Anterior cingulate cortex (tissue), 58 donors: ENCODE data around the gene MBD3.

Experiments used
- DNase-seq, 58 donors: peaks; one replicate each; lab custom pipeline; 2025; lab: John Stamatoyannopoulos, UW

MBD3 gene

DNA sequence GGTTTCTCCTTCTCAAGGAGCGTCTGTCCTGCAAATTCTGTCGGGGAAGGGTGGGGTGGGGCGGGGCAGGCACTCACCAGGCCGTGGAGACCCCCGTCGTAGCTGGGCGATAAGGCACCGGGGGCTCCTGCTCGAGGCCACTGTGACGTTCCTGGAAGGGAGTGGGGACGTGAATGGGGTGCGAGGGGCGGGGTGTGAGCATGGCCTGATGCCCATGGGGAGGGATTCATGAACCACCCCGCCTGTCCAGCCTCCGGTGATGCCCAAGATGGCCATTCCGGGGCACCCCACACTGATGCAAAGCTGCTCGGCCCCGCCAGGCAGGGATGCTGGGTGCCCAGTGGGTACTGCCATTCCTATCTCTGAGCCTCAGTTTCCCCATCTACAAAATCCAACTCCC, 27.0 kb upstream of the MBD3 start:
- no peak for DNase-seq

DNA sequence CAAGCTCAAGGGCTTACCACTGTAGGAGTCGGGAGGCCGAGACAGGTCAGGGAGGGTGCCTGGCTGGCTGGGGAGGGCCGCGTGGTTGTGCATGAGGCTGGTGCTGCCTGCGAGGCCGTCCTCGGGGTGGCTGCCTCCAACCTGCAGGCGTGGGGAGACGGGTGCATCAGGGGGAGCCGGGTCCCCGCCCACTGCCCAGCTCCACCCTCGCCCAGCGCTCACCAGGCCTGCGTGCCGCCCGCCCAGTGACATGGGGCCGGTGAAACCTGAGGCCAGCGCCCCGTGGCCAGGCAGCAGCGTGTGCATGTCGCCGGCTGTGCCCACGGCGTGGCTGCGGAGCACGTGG, 26.4 kb upstream of the MBD3 start:
- no peak for DNase-seq

DNA sequence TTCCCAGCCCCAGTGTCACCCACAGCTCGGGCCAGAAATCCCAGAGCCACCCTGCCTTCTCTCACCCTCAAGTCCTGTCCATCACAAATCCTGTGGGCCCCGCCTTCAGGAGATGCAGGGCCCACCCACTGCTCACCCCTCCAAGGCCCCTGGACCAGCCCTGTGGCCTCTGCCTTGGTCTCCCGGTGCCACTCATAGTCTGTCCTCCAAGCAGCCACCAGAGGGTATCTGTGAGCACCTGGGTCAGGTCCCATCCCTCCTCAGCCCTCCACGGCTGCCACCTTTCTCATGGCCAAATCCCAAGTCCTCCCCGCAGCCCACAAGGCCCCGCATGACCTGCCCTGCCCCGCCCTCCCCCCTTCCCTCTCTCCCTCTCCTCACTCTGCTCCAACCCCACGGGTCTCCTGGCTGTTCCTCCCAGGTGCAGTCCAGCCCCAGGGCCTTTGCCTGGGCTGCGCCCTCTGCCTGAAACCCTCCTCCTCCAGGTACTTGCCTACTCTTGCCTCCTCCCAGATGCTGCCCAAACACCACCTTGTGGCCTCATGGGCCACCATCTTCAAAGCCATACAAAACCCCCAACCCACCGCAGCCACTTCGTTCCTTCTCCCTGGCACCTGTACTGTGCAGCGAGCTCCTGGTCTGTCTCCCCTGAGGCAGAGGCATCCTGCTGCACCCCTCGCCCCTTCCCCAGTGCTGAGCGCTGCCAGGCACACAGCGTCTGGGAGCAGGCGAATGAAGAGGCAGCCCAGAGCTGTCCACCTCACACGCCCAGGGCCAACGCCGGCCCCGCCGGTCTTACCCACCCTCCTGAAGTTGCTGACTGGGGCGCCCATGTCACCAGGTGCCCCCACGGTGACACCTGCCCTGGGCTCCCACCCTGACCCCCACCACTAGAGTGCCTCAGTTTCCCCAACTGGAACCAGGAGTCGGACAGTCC, 25.8 kb upstream of the MBD3 start:
- DNase-seq = peak in 5 of 58 donors; percentile 1 to 16 (median 6)

DNA sequence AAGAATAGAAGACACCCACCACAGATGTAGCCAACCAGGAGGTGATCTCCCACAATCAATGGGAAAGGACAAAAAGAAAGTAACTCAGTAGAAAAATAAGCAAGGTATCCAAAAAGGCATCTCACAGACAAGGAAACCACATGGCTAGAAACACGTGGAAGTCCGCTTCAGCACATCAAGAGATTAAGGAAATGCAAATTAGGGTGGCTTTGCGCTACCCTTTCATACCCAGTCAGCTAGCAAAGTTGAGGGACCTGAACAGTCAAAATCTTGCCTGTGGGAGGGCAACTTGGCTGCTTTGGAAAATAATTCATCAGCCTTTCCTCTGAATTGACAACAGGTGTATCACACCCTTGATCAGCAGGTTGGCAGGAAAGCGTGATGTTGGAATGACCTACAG, 24.2 kb upstream of the MBD3 start:
- no peak for DNase-seq

DNA sequence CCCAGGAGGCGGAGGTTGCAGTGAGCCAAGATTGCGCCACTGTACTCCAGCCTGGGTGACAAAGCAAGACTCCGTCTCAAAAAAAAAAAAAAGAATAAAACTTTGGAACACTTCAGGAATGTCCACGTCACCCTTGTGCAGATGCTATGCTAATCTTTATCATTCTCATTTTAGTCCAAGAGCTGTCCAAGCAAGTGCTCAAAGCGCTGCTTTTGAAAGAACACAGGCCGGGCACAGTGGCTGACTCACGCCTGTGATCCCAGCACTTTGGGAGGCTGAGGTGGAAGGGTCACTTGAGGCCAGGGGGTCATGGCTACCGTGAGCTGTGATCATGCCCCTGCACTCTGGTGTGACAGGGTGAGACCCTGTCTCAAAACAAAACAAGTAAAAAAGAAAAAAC, 23.7 kb upstream of the MBD3 start:
- no peak for DNase-seq

DNA sequence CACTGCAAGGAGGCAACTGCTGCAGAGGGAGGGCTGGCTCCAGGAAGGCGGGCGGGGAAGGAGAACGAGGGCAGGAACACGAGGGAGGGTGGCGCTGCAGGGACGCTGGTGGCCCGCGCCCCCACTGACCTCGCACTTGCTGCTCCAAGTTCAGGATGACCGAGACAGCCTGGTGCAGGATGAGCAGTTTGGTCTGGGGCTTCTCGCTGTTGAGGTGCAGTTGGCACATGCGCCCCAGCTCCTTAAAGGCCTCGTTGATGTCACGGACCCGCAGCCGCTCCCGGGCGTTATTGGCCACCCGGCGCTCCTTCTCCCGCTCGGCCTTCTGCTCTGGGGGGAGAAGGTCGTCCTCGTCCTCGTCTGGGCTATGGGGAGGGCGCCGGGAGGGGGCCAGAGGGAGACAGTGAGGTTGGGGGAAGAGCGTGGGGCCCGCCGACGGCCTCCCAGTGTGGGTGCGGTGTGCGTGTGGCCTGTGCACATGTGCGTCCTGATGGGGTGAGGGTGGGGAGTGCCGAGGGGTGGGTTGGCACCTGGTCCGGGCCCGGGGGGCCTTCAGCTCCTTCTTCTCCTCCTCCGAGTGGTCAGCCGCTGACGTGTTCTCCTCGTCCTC, 22.6 kb upstream of the MBD3 start:
- DNase-seq = no peak

DNA sequence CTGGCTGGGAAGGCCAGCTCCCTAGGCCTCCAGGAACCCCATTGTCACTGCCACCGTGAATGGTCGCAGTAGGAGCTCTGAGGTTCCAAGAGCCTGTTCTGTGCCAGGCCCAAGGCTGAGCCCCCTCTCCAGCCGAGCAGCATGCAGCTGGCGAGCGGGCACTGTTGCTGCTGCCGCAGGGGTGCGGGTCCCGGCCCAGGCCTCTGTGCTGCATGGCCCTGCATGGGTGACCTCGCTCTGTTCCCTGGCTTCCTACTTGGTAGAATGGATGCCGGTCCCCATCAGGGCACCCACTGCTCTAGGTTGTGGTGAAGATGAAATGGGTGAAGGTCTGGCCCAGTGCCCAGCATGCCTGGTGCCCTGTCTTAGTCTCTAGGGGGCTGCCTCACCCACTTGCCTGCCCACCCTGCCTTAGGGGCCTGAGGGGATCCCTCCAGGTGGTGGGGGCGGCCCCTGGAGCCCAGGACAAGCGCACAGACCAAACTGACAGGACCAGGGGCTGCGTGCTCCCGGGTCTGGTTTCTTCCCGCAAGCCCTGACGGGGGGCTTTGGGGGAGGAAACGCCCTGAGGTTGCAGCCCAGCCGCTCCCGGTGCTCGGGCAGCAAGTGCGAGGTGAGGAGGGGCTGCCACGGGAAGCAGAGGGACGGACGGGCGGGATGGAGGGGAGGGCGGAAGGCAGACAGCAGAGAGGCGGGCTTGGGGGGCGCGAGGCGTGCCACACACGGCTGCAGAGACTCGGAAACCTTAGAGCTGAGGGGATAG, 21.3 kb upstream of the MBD3 start:
- no peak for DNase-seq

DNA sequence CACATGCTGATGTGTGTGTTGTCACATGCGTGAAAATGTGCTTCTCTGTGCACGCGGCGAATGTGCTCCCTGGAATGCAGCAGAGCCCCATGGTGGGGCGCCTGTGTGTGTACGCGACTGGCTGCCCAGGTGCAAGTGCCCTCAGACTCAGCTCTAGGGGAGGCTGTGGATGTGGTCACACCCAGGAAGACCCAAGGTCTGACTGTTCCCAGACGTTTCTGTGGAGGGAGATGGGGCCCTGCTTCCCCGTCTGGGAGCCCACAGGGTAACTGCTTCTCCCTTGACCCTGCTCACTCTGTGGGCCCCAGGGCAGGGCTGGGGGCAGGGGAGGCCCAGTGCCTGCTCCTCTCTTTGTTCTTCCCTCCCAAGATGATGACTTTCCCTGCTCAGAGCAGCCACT, 20.5 kb upstream of the MBD3 start:
- no peak for DNase-seq

DNA sequence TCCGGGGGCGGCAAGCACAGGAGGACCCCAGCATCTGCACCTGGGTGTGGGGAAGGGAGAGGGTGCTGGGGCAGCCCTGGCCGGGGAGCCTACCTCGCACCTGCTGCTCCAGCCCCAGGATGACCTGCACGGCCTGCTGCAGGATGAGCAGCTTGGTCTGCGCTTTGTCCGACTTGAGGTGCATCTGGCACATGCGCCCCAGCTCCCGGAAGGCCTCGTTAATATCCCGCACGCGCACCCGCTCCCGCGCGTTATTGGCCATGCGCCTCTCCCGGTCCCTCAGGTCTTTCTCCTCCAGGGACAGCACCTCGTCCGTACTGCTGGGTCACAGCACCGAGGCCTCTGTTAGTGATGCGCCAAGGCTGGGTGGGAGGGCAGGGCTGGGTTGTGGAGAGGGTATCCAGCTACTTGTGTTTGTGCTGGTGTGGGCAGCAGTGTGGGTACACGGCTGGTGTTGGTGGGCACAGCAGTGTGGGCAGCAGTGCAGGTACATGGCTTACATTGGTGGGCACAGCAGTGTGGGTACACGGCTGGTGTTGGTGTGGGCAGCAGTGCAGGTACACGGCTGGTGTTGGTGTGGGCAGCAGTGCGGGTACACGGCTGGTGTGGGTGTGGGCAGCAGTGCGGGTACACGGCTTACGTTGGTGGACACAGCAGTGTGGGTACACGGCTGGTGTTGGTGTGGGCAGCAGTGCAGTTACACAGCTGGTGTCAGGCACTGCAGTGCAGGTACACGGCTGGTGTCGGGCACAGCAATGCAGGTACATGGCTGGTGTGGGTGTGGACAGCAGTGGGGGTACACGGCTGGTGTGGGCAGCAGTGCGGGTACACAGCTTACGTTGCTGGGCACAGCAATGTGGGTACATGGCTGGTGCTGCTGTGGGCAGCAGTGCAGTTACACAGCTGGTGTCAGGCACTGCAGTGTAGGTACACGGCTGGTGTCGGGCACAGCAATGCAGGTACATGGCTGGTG, 19.7 kb upstream of the MBD3 start:
- DNase-seq = no peak

DNA sequence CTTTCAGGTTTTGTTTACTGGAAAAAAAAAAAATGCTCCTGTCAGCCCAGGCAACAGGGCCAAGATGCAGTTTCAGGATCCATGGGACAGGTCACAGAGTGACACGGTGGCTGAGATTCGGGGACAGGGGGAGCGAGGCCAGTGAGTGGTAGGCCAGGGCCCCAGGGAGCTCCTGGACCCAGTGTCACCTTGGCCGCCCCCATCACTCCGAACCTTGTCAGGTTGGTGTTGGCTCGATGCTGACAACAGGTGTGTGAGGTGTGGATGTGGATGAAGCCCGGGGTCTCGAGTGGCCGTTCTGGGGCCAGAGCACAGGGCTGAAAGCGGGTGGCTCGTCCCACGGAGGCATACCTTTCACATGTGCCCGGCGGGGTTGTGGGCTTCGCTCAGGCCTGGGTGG, 18.7 kb upstream of the MBD3 start:
- DNase-seq = no peak

DNA sequence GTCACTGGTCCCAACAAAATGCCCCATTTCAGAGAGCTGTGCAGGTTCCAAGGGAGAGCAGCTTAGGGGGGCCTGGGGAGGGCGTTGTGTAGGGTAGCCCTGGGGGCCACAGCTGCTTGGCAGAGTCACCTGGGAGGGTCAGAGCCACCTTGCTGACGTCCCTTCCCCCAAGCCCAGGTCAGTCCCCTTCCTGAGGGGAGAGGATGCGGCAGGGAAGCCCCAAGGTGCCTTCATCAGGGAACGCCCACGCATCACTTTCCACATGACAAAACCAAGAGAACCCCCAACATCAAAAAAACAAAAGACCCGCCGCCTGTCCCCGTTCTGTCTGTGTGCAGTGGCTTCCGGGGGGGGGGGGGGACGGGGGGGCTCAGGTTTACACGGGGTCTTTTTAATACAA, 17.9 kb upstream of the MBD3 start:
- DNase-seq = no peak

DNA sequence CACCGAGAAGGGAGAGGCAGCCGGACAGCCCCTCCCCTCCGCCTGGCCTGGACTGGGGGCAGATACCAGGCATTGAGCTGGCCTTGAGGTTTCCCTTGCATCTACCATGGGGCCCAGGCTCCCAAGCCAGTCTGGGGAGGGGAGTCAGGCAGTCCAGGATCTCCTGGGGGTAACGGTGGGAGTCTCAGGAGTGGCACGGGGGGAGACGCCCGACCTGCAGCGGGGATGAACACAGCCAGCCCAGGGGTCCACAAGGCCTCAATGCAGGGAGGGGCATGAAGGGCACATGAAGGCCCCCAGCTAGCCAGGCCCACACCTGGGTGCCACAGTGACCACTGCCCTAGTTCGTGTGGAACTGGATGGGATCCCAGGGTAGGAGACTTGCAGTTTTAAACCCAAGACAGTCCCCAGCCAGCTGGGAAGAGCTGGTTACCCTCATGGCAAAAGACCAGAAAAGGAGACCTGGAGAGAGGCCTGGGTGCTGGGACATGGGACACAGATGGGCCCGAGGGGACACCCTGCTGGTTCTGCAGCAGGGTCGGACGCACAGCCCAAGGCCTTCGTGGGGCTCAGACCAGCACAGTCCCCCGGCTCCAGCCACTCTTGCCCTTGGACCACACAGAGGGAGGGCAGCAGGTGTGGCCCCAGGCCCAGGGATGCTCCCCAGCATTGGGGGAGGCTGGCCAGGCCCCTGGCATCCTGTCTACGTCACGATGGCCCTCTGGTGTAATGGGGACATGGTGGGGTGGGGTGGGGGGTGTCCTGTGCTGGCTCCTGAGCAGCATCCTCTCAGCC, 17.2 kb upstream of the MBD3 start:
- no peak for DNase-seq

DNA sequence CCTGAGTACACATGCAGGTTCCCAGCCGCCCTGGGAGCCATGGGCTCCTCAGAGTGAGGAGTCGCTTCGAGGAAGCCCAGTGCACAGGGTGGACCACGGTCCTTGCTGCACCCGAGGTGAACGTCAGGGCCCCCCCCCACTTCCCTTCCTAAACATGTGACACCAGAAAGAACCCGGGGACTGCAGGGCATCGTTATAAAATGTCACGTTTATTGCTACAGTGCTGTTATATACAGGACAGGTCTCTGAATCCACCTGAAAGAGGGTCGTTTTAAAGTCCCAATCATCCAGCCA, 16.4 kb upstream of the MBD3 start:
- no peak for DNase-seq

DNA sequence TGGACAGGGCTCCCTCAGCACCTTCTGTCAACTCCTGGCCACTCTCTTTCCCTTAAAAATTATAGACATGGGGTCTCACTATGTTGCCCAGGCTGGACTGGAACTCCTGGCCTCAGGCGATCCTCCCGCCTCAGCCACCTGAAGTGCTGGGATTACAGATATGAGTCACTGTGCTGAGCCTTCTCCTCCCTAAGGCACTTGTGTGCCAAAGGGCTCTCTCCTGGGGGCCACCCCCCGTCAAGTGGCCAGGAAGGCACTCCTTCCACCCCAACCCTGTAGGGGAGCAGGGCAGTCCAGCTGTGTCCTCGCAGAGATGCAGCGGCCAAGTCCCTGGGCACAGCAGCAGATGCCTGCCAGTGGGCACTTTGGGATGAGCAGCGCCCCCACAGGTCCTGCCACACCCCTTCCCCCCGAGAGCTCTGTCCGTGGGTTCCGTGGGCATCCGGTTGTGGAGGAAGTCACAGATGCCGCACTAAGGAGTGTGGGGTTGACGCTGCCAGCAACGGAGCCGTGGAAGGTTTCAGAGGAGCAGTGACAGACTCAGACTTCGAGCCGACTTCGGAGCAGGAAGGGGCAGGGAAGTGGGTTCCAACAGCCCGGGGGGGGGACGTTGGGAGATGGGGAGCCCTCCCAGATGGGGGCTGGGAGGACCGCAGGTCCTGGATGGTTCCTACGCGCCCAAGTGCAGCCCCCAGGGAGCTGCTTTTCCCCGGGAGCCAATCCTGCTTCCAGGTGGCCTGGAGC, 15.9 kb upstream of the MBD3 start:
- DNase-seq = no peak

DNA sequence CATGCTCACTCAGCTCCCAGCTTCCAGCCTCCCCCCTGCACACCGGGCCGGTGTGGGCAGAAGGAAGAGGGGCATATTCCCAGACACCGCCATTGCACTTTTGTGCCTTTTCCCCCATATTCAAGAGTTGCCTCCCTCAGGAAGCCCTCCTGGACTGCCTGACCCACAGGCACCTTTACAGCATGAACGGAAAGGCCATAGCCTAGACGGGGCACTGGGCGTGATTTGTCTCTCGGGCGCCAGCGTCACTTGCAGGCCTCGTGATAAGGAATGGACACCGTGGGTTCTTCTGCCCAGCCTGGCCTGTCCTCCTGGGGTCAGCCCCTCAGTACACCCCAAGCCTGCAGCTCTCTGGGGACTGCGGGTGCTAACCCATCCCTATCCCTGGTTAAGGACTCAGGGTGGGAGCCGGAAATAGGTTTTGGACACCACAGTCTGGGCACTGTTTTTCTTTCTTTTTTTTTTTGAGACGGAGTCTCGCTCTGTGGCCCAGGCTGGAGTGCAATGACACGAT, 13.5 kb upstream of the MBD3 start:
- peak in 1 of 58 donors; percentile 29 for DNase-seq

DNA sequence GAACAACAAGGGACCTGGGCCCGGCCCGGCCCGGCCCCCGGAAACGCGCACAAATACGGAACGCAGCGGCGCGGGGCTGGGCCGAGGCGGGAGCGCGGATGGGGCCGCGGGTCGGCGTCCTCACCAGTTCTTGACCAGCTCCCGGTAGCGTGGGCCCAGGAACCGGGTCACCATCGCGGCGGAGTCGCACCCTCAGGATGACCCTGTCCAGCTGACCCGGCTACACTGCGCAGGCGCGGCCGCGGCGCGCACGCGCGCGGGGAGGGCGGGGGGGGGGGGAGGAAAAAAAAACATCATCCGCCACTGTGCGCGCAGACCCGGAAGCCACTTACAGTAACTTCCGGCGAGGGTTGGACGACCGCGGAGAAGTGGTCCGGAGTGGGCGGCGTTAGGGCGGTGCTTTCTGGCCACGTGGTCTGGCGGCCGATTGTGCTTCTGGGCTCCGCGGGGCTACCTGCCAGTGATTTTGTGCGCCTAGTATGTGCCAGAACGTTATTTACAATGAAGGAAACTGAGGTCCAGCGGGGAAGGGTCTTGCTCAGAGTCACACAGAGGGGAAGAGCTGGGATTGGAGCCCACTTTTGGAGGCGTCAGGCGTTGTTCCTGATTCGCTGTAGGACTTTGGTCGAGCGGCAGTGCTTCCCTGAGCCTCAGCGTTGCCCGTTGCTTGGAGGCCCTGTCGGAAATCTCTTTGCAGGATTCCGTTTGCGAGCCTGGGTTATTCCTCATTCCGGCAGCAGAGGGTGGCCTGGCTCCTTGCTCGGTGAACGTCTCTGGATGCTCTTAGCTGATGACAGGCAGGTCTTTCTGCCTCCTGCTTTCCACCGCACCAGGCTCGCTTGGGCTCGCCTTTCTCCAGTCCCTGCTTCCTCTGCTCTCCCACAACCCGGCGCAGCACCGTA, 12.8 kb upstream of the MBD3 start, which contains the start of gene UQCR11:
Gene UQCR11, minus strand, starts transcription at position 227 of the 902 bp plus-strand sequence. Its CDS starts 53 bp downstream, at position 174.
- DNase-seq = peak; percentile 69 to 98 (median 94)

DNA sequence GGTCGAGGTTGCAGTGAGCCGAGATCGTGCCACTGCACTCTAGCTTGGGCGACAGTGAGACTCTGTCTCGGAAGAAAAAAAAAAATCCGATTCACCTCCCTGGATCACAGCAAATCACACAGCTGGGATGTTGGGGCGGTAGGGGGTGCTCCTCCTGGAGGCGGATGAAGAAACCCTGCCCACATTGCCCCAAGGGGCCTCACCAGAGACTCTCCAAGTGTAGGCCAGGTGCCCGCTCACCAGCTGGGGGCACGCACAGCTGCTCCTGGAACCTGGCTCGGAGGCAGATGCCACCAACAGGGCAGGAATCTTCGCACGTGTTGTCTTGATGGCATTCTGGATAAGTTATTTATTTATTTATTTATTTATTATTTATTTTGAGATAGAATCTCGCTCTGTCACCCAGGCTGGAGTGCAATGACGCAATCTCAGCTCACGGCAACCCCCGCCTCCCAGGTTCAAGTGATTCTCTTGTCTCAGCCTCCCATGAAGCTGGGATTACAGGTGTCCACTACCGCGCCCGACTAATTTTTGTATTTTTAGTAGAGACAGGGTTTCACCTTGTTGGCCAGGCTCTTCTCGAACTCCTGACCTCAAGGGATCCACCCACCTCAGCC, 9.5 kb upstream of the MBD3 start:
- DNase-seq = no peak
